NCI-H128 (cell line): Measurements from ENCODE around the gene STK11.

Experiments
- DNase-seq: peaks from one replicate; lab custom pipeline; 2025; ENCODE audit not compliant: unreplicated experiment; lab: John Stamatoyannopoulos, UW

Gene STK11, protein sequence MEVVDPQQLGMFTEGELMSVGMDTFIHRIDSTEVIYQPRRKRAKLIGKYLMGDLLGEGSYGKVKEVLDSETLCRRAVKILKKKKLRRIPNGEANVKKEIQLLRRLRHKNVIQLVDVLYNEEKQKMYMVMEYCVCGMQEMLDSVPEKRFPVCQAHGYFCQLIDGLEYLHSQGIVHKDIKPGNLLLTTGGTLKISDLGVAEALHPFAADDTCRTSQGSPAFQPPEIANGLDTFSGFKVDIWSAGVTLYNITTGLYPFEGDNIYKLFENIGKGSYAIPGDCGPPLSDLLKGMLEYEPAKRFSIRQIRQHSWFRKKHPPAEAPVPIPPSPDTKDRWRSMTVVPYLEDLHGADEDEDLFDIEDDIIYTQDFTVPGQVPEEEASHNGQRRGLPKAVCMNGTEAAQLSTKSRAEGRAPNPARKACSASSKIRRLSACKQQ

DNA sequence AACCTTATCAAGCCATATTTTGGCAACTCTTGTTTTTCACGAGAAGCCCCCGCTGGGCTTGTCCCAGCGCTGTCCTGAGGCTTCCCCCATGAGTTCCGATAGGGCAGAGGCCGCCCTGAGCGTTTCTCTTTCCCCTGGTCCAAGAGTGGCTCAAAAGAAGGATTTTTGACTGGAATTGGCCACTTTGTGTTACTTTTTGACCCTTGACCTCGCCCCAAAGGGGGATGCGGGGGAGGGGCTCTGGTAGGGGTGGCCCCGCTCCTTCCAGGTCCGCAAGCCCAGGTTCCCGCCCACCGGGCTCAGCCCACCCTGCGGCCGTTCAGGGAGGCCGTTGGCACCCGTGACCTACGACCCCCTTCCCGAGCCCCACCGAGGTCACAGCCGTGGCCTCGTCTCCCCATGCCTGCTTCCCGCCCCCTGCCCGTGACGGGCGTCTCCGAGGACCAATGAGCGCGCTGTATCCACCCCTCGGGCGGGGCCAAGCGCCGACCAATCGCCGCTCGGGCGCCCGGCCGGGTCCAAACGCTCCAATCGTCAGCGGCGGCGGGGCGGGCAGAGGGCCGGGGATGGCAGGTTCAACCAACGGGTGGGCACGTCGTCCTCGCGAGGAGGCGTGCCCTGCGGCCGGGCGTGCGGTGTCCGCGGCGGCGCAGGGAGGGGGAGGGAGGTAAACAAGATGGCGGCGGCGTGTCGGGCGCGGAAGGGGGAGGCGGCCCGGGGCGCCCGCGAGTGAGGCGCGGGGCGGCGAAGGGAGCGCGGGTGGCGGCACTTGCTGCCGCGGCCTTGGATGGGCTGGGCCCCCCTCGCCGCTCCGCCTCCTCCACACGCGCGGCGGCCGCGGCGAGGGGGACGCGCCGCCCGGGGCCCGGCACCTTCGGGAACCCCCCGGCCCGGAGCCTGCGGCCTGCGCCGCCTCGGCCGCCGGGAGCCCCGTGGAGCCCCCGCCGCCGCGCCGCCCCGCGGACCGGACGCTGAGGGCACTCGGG lies at the start of gene STK11:
Gene STK11, plus strand, starts transcription at position 665 of the 986 bp plus-strand sequence. CDS start 1,136 bp downstream, outside the sequence.
- DNase-seq = peak; percentile 91

DNA sequence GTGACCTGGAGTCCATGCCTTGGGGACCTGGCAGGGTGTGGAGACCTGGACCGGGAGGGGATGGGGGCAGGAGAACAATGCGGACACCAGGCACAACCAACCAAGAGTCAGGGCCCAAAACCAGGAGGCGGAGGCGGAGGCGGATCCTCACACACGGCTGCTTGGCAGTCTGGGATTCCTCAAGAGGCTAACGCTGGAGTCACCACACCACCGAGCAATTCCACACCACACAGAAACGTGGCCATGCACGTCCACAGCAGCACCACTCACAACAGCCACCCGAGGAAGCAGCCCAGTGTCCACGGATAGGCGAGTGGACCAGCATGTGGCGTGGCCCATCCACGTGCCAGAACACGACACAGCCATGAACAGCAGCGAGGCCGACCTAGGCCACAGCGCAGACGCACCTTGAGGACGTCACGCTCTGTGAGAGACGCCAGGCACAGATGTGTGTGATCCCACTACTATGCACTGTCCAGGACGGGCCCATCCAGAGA lies 49.2 kb upstream of the STK11 start:
- DNase-seq = no peak

DNA sequence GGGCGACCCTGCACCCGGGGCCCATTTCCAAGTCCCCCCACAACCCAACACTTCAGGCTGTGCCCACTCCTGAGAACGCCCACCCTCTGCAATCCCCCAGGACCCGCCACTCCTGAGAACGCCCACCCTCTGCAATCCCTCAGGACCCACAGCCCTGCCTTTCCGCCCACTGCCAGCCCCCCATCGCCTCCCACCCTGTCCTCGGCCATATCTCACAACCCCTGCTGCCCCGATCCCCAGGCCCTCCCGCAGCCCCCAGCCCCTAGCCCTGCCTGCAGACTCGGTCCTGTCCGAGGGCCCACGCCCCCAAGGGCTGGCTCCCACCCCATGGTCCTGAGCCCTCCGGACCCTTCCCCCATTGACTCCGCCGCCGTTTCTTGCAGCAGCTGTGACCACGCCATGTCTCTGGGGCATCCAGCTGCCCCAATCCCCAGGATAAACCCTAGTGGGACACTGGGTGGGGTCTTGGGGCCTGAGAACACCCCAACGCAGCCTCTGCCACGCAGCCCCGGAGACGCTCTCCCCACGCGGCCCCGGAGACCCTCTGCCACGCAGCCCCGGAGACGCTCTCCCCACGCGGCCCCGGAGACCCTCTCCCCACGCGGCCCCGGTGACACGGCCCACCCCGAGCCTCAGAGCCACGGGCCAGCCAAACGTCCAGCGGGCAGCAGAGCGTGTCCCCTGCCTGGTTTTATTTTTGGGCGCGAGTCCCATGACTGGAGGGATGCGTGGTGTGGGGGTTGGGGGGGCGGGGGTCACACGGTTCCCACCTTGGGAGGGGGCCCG lies 48.6 kb upstream of the STK11 start:
- DNase-seq = no peak

DNA sequence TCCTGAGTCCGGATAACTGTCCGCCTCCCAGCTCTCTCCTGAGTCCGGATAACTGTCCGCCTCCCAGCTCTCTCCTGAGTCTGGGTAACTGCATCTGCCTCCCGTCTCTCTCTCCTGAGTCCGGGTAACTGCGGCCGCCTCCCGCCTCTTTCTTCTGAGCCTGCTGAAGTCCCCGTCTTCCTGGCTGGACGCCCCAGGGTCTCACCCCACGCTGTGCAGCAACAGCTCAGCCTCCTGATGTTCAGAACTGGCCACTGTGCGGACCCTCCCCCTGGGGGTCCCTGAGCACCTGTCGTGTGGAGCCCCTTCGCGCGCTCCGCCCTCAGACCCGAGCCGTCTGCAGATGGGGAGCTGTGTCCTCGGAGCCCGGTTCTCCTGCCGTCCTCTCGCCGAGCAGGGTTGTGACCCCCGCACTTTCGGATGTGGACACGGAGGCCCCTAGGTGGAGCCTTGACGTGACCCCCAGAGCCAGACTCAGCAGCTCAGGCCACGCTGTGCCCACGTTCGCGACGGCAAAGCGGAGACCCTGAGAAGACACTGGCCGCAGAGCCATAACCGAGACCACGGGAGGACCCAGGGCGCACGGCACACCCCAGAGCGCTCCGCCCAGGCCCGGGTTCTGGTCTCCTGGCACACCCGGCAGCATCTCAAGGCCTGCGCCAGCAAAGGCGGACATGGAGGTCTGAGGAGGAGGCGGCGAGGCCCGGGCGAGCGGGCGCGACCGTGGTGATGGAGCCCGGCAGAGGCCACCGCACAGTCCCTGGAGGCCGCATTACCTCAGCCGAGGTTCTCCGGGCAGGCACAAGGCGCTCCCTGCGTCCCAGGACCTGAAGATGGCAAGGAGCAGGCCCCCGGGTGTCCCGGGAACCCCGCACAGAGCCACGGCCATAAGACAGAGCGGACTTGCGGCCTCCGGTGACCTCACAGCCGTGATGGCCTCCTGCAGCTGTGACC lies 47.4 kb upstream of the STK11 start:
- DNase-seq = no peak

DNA sequence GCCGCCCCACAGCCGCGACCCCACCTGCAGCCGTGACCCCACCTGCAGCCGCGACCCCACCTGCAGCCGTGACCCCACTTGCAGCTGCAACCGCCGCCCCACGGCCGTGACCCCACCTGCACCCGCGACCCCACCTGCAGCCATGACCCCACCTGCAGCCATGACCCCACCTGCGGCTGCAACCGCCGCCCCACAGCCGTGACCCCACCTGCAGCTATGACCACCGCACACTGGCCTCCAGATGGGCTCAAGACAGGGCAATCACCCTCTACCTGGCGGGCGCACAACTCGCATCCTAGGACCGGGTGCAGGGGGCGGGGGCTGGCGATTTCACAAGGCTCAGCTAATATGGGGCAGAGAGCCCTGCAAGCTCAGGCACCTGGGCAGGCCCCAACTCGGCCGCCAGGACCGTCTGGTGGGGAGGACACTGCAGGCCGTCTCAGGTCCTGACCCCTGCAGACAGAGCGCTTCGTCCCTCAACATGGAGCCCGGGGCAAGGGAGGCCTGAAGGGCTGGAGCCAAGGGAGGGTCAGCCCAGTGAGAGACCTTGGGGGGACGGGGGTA lies 46.6 kb upstream of the STK11 start:
- DNase-seq = no peak

DNA sequence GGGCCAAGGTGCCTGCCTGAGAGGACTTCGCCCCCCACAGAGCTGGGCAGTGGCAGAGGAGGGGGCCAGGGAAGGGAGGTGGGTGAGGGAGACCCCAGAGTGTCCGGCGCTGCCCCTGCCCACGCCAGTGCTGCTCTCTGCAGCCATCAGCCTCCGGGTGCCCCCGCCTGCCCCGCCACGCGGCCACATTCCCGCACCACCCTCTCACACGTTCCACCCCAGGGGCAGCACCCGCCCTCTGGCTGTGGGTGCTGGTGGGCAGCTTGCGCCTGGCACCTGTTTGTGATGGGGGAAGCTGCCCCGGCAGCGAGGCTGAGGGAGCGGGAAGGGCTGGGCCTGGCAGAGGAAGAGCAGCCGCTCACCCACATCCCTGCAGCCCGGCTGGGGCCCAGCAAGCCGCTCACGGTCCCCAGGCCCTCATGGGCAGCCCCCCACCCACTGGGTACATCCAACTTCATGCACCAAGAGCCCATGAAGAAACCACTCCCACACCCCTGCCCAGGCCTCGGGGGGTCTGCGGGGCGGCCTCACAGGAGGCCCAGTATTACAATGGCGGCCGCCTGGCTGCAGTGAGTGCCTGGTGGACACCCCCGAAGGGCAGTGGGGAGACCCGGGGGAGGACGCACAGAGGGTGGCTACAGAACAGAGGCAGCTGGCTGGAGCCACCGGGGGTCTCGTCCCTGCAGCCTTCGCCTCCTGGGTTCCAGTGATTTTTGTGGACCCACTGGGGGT lies 45.5 kb upstream of the STK11 start:
- DNase-seq = no peak

DNA sequence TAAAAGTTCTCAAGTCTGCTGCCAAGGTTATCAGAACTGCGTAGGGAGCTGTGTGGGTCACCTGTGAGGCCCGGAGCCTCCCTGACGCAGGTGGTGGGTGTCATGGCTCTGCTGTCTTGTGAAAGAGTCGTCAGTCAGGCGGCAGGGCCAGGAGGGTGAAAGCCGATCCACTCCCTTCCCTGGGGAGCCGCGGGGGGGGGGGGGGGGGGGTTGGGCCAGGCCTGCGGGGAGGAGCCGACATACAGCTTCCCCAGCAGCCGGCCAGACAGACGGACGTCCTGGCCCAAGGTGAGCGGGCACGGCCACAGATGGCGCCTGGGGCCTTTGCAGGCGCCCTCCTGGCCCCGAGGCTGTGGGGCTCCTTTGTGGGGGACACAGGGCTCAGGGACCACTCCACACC lies 43.9 kb upstream of the STK11 start:
- DNase-seq = peak; percentile 5

DNA sequence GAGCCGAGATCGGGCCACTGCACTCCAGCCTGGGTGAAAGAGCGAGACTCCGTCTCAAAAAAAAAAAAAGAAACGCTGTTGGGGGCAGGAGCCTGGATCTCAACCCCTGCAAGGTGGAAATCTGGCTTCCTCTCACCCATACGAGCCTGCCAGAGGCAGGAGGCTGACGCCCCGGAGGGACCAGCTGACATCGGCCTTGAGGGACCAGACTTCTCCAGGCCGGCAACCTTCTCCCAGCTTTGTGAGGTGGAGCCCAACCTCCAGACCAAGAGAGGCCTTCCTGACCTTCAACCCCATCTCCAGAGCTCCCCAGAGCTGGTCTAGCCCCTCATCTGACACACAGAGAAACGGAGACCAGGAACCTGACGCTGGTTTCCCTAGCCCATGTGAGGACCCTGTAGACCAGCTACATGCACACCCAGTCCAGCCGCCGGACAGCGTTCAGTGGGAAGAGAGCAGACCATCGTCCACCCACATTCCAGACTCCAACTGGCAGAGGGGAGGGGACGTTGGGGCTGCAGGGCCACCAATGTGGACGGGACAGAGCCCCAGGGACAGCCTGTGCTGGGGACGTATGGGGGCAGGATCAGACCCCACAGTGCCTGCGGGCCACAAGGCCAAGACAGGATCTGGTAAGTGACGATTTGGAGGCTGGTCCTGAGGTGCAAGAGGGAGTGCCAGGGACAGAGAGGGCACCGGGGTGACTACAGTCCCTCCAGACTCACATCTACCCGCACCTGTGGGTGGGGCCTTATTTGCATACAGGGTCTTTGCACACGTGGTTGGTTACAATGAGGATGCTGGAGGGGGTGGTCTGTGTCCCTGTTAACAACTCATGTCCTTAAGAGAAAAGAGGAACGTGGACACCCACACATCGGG lies 42.9 kb upstream of the STK11 start:
- no peak for DNase-seq

DNA sequence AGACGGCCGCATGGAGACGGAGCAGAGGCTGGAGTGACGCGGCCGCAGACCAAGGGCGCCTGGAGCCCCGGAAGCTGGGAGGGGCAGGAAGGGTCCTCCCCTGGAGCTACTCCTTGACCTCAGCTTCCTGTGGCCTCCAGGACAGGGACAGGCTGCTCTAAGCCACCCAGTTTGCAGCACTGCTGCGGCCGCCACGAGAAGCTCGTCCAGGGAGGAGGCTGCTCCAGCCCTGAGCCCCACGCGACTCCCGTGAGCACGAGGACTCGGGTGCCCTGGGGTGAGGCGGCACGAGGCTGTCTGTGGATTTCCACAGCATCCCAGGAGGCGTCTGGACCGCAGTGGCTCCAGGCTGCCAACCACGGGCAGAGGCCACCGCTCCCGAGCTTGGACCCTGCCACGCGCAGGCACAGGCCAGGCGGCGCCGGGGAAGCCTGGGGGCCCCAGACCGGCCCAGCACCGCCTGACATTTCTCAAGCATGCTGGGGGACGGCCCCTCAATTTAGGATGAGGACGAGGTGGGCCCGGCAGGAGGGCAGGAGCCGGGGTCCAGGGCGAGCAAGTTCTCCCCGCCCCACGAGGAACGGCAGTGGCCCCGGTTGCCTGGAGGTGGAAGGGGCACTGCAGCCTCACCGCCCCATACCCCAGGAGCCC lies 42.2 kb upstream of the STK11 start:
- DNase-seq = no peak

DNA sequence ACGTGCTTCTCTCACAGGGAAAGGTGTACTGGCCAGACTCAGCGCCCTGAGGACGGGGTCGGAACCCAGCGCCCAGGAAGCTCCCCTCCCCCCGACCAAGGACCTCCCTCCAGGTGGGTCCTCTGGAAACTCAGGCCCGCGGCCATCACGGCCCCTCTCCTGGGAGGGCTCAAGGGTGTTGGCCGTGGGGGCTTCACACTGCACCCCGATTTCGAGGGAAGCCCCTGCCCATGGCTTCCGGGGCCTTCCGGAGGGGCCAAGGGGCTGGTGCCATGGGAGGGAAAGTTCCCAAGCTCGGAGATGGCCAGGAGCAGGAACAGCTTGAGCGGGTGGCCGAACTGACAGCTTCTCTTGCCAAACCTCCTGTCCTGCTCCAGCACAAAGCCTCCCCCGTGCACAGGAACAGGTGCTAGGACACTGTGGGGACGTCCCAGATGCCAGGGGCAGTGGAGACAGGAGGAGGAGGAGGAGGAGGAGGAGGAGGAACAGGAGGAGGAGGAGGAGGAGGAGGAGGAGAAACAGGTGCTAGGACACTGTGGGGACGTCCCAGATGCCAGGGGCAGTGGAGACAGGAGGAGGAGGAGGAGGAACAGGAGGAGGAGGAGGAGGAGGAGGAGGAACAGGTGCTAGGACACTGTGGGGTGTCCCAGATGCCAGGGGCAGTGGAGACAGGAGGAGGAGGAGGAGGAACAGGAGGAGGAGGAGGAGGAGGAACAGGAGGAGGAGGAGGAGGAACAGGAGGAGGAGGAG lies 41.5 kb upstream of the STK11 start:
- no peak for DNase-seq

DNA sequence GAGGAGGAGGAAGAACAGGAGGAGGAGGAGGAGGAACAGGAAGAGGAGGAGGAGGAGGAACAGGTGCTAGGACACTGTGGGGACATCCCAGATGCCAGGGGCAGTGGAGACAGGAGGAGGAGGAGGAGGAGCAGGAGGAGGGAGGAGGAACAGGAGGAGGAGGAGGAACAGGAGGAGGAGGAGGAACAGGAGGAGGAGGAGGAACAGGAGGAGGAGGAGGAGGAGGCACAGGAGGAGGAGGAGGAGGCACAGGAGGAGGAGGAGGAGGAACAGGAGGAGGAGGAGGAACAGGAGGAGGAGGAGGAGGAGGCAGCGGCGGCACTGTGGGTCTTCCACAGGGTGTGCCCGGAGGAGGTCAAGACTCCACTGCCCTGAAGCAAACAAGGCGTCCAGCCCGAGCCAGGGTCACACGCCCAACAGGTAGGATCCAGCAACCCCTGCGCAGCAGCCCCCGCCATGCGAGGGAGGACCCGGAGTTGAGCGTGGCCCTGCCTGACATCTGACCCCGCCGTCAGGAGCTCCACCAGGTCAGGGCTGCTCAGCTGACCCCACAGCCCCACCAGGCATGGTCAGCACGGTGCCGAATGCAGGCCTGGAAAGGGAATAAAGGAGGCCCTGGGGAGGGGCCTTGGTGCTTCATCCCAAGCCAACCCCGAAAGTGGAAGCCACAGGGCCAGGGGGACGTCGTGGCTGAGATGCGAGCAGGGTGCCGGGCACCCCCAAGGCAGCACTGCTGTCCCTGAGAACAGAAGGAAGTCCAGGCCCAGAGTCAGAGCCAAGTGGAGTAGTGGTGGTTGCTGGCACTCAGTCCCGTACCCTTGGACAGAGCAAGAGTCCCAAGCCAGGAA lies 40.7 kb upstream of the STK11 start:
- no peak for DNase-seq

DNA sequence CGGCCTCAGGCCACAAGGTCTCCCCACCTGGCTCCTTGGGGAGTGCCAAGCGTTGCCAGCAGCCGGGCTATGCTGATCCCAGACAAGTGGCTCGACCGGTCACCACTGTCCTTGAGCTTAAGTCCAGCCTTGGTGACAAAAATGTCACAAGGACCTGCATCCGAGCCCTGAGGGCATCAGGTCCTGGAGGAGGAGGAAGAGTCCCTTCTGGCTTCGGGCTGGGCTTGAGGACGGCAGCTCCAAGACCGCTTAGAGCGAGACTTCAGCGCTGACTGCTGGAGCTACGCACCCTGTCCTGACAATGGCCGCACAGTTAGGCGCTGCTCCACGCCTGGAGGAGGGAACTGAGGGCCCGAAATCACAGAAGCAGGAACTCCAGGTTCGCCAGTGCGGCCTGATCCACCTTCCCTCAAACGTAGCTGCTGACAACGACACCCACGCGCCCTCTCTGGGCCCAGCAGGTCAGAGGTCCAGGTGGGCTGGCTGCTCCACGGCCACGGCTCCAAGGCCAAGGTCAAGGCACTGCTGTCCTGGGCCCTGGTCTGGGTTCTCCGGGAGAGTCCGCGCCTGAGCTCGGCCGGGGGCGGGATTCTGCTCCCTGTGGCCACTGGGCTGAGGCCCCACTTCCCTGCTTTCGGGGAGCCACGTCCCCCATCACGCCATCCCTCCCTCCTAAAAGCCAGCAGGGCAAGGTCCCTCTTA lies 38.6 kb upstream of the STK11 start:
- DNase-seq = no peak

DNA sequence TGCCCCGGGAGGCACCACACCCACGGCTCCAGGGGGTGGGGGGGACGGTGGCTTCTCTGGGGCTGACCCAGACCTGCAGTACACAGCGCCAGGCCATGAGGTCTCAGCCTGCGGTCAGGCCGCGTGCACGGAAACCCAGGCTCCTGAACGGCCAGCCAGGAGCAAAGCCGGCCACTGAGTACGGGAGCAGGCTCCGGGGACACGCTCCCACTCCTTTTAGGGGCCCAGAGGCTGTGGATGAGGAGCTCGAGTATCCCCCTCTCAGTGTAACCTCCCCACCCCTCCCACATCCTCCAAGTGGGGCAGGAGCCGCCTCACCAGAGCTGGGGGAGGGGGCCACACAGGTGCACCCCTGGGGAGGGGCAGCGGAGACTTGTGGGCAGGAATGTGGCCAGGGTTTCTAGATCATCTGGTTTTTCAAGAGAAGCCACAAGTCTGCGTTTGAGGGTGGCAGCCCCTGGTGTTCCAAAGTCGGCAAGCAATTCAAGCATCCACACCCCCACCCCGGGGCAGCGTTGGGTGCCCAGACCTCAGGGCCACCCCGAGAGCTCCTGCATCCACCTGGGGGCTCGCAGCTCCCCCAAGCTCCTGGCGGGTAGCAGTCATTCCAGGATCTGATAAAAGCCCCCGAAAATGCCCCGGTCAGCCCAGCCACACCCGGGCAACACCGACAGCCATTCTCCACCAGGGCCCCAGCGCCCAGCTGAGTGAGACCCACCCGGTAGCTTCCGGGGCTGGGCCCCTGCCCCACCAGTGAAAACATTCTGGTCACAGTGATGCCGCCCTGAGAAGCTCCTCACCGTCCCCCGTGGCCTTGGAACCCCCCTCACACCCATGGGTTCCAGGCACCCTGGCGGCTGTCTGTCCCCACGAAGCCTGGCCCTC lies 37.6 kb upstream of the STK11 start:
- no peak for DNase-seq
